H9 (cell line): ENCODE results near the gene FMN1. TPM values are rescaled to one million over a fixed set of nuclear protein-coding genes. Genes with fewer than 3 reads are reported as not detected.

Experiments
- DNase-seq: peaks from one replicate; pipeline ENCODE4 v3.0.0-alpha.2; 2017
- H2AFZ ChIP-seq: one replicate; pipeline ENCODE4 v1.6.1; 2013; ENCODE audit warnings: mild to moderate bottlenecking, low read length, control low read depth, moderate library complexity
- H2AK5ac ChIP-seq: 2 replicates; pipeline ENCODE4 v1.6.1; 2013; ENCODE audit warnings: low read length, control low read depth, mixed read lengths; ENCODE audit not compliant: insufficient read length
- H2BK120ac ChIP-seq: one replicate; pipeline ENCODE4 v1.6.1; 2013; ENCODE audit warnings: low read depth, mild to moderate bottlenecking, low read length, control low read depth, inconsistent platforms; ENCODE audit not compliant: poor library complexity, severe bottlenecking
- H2BK12ac ChIP-seq: 2 replicates; pipeline ENCODE4 v1.6.1; 2013; ENCODE audit warnings: low read length, control low read depth, mixed read lengths, low read depth; ENCODE audit not compliant: insufficient read length
- H2BK15ac ChIP-seq: 2 replicates; pipeline ENCODE4 v1.6.1; 2013; ENCODE audit warnings: low read depth, low read length, control low read depth
- H2BK20ac ChIP-seq: one replicate; pipeline ENCODE4 v1.6.1; 2013; ENCODE audit warnings: low read depth, mild to moderate bottlenecking, low read length, control low read depth, inconsistent platforms; ENCODE audit not compliant: poor library complexity, severe bottlenecking
- H2BK5ac ChIP-seq: 2 replicates; pipeline ENCODE4 v1.6.1; 2013; ENCODE audit warnings: low read length, control low read depth, mixed read lengths; ENCODE audit not compliant: insufficient read length
- H3K14ac ChIP-seq: 2 replicates; pipeline ENCODE4 v1.6.1; 2013; ENCODE audit warnings: low read length, control low read depth; ENCODE audit not compliant: insufficient read depth
- H3K18ac ChIP-seq: 2 replicates; pipeline ENCODE4 v1.6.1; 2013; ENCODE audit warnings: low read depth, mild to moderate bottlenecking, mixed read lengths, low read length, control low read depth; ENCODE audit not compliant: insufficient read length
- H3K23ac ChIP-seq: 2 replicates; pipeline ENCODE4 v1.6.1; 2013; ENCODE audit warnings: low read length, control low read depth, mixed read lengths, low read depth; ENCODE audit not compliant: insufficient read length
- H3K23me2 ChIP-seq: 2 replicates; pipeline ENCODE4 v1.6.1; 2013; ENCODE audit warnings: low read depth, mild to moderate bottlenecking, mixed read lengths, low read length, control low read depth; ENCODE audit not compliant: insufficient read length, poor library complexity, severe bottlenecking
- H3K27ac ChIP-seq: 2 replicates; pipeline ENCODE4 v1.5.1; 2013; ENCODE audit warnings: low read length, control low read depth, mixed read lengths, low read depth; ENCODE audit not compliant: insufficient read length
- H3K27me3 ChIP-seq: 2 replicates; pipeline ENCODE4 v1.6.1; 2013; ENCODE audit warnings: low read length, control low read depth, inconsistent platforms; ENCODE audit not compliant: insufficient read depth
- H3K4ac ChIP-seq: 2 replicates; pipeline ENCODE4 v1.6.1; 2013; ENCODE audit warnings: low read depth, mild to moderate bottlenecking, control low read depth, inconsistent platforms, low read length, moderate library complexity
- H3K4me1 ChIP-seq: 2 replicates; pipeline ENCODE4 v1.6.1; 2013; ENCODE audit warnings: low read length, control low read depth, inconsistent platforms; ENCODE audit not compliant: insufficient read depth
- H3K4me2 ChIP-seq: 2 replicates; pipeline ENCODE4 v1.6.1; 2013; ENCODE audit warnings: low read length, control low read depth, mixed read lengths; ENCODE audit not compliant: insufficient read length, insufficient read depth
- H3K56ac ChIP-seq: 2 replicates; pipeline ENCODE4 v1.6.1; 2013; ENCODE audit warnings: low read depth, mild to moderate bottlenecking, mixed read lengths, low read length, control low read depth; ENCODE audit not compliant: insufficient read length
- H3K79me1 ChIP-seq: 2 replicates; pipeline ENCODE4 v1.6.1; 2013; ENCODE audit warnings: low read depth, mild to moderate bottlenecking, moderate library complexity, low read length, control low read depth, inconsistent platforms; ENCODE audit not compliant: insufficient read depth, poor library complexity, severe bottlenecking
- H3K79me2 ChIP-seq: 2 replicates; pipeline ENCODE4 v1.6.1; 2013; ENCODE audit warnings: low read length, control low read depth, inconsistent platforms; ENCODE audit not compliant: insufficient read depth
- H3K9ac ChIP-seq: 2 replicates; pipeline ENCODE4 v1.6.1; 2013; ENCODE audit warnings: low read length, control low read depth, mixed read lengths; ENCODE audit not compliant: insufficient read length; ENCODE audit errors: extremely low read depth
- H3K9me3 ChIP-seq: one replicate; pipeline ENCODE4 v1.6.1; 2013; ENCODE audit warnings: low read depth, low read length, inconsistent platforms; ENCODE audit not compliant: control insufficient read depth
- H3T11ph ChIP-seq: one replicate; pipeline ENCODE4 v1.6.1; 2013; ENCODE audit warnings: mild to moderate bottlenecking, low read length, control low read depth, inconsistent platforms
- H4K20me1 ChIP-seq: one replicate; pipeline ENCODE4 v1.6.1; 2013; ENCODE audit not compliant: control insufficient read depth, insufficient read length, insufficient read depth
- H4K5ac ChIP-seq: 2 replicates; pipeline ENCODE4 v1.6.1; 2013; ENCODE audit warnings: low read depth, mild to moderate bottlenecking, mixed read lengths, low read length, control low read depth; ENCODE audit not compliant: insufficient read length
- H4K8ac ChIP-seq: replicated peaks from 2 replicates; pipeline ENCODE4 v1.6.1; 2013; ENCODE audit warnings: low read length, control low read depth, mixed read lengths, low read depth; ENCODE audit not compliant: insufficient read length
- H4K91ac ChIP-seq: 2 replicates; pipeline ENCODE4 v1.6.1; 2013; ENCODE audit warnings: low read depth, mild to moderate bottlenecking, moderate library complexity, mixed read lengths, low read length, control low read depth; ENCODE audit not compliant: insufficient read length
- H3K27ac Mint-ChIP-seq, 3 experiments: 2 replicates in 2 of 3; 3 replicates in 1 of 3; pipeline ENCODE4 v1.8.0; 2020 to 2021; ENCODE audit warnings: mixed read lengths in 3 of 3, mild to moderate bottlenecking in 1 of 3, moderate library complexity in 1 of 3
- H3K27me3 Mint-ChIP-seq: 2 replicates; pipeline ENCODE4 v1.8.0; 2021; ENCODE audit warnings: low read depth, mild to moderate bottlenecking, moderate library complexity, mixed read lengths
- H3K36me3 Mint-ChIP-seq, 3 experiments: 2 replicates in 2 of 3; 3 replicates in 1 of 3; pipeline ENCODE4 v1.8.0; 2020 to 2021; ENCODE audit warnings: low read depth in 3 of 3, mixed read lengths in 3 of 3; ENCODE audit not compliant: insufficient read depth in 1 of 3
- H3K4me1 Mint-ChIP-seq, 2 experiments: 2 replicates each; pipeline ENCODE4 v1.8.0; 2020; ENCODE audit warnings: mixed read lengths in 2 of 2
- H3K4me3 Mint-ChIP-seq, 2 experiments: 2 replicates in 1 of 2; 3 replicates in 1 of 2; pipeline ENCODE4 v1.8.0; 2020 to 2021; ENCODE audit warnings: mild to moderate bottlenecking in 2 of 2, mixed read lengths in 2 of 2, moderate library complexity in 1 of 2
- H3K9me3 Mint-ChIP-seq, 2 experiments: 2 replicates in 1 of 2; 3 replicates in 1 of 2; pipeline ENCODE4 v1.8.0; 2020; ENCODE audit warnings: mild to moderate bottlenecking in 2 of 2, mixed read lengths in 2 of 2, moderate library complexity in 1 of 2
- WGBS: extraction: QIAGEN DNeasy Blood & Tissue Kit; methylation state at CpG from one replicate; pipeline ENCODE4 v1.1.7; 2013; ENCODE audit warnings: missing lambda C conversion rate, low lambda C conversion rate, mixed read lengths; ENCODE audit not compliant: insufficient read length; ENCODE audit errors: extremely low coverage; 5-methylcytosine and 5-hydroxymethylcytosine counted together
- total RNA-seq: library from RNA; stranded (reverse); gene quantifications from 2 replicates; pipeline ENCODE4 v1.2.1, GENCODE V29; 2021
- TF ChIP-seq, protein P1 (sequence below): fragments of 200-600 bp; sonication (generic); conservative IDR thresholded peaks from 3 replicates; pipeline ENCODE4 v1.8.0; 2021; ENCODE audit warnings: antibody characterized with exemption, mild to moderate bottlenecking

FMN1 gene
- total RNA-seq, 1 experiment from 2014 or later: 1.9 TPM

DNA sequence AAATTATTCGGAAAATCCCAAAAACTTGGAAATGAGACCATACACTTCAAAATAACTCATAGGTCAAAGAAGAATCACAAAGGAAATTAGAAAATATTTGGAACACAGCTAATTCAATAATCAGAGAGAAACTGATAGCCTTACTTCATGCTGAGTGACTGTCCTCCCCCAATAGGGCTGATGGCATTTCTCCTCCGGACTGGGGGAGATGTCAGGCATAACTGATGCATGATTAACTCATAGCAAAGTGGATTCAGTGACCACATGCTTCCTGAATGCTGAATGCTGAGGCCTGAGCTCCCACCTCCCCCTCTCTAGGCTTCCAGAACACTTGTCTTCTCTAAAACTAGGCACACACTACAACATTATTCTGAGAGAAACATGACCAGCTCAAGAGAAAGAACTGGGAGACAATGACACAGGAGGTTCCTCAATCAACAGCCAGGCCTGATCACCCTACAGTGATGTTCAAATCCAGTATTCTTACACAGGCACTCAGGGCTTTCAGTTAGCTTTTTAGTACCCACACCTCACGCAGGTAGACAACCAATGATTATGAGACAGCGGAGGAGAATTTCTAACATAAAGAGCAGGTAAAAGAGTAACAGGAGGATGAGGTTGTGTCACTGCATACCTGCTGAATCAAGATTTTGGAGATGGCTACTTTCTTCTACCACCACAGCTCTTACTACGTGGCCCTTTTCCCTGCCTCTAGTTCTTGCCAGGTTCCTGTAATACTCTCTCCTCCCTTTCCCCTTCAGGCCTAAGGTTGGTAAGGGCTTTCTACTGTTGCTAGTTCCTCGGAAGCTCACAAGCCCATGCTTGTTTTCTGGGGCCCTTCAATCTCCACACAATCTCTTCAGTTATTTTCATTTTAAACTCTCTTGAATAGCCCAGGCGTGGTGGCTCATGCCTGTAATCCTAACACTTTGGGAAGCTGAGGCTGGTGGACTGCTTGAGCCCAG is 96.1 kb downstream of the FMN1 start:
- Histone ChIP-seq H4K20me1 (no peaks in the 10 kb centered on the region), H2AK5ac (no peak overlapping the region), H4K8ac (no peak overlapping the region), H3T11ph (no peak overlapping the region), H3K18ac (no peak overlapping the region), H2BK120ac (no peak overlapping the region), H4K91ac (no peak overlapping the region), H2BK12ac (no peak overlapping the region), H3K56ac (no peak overlapping the region), H3K23me2 (no peaks in the 10 kb centered on the region), H2BK5ac (no peak overlapping the region), H2BK20ac (no peak overlapping the region), H3K23ac (no peak overlapping the region), H3K4me2 (no peak overlapping the region), H2AFZ (no peak overlapping the region), H2BK15ac (no peak overlapping the region), H3K79me2 (no peaks in the 10 kb centered on the region), H3K9me3 (no peaks in the 10 kb centered on the region), H3K27me3 (no peaks in the 10 kb centered on the region), H3K79me1 (no peaks in the 10 kb centered on the region), H3K9ac (no peak overlapping the region), H4K5ac (no peak overlapping the region), H3K4me1 (no peaks in the 10 kb centered on the region), H3K4ac (no peak overlapping the region), H3K14ac (no peak overlapping the region), H3K27ac (no peak overlapping the region)
- DNase-seq: no peak
- no CpG with 5 or more reads among the region's 7 CpGs for WGBS
- Mint-ChIP-seq H3K9me3 (peaks cover 0 to 2% of the 10 kb centered on the region in 2 experiments; a peak in 1 of 5 replicates), H3K27me3 (no peaks in the 10 kb centered on the region), H3K27ac (no peak overlapping the region), H3K36me3 (no peaks in the 10 kb centered on the region), H3K4me3 (no peak overlapping the region), H3K4me1 (no peaks in the 10 kb centered on the region)
- TF ChIP-seq, protein P1, sequence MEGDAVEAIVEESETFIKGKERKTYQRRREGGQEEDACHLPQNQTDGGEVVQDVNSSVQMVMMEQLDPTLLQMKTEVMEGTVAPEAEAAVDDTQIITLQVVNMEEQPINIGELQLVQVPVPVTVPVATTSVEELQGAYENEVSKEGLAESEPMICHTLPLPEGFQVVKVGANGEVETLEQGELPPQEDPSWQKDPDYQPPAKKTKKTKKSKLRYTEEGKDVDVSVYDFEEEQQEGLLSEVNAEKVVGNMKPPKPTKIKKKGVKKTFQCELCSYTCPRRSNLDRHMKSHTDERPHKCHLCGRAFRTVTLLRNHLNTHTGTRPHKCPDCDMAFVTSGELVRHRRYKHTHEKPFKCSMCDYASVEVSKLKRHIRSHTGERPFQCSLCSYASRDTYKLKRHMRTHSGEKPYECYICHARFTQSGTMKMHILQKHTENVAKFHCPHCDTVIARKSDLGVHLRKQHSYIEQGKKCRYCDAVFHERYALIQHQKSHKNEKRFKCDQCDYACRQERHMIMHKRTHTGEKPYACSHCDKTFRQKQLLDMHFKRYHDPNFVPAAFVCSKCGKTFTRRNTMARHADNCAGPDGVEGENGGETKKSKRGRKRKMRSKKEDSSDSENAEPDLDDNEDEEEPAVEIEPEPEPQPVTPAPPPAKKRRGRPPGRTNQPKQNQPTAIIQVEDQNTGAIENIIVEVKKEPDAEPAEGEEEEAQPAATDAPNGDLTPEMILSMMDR: no peak
